B cell (primary cell): Measurements from ENCODE around the gene ATP9A. TPM values are rescaled to one million over a fixed set of nuclear protein-coding genes. Genes with fewer than 3 reads are reported as not detected.
"Not testable (repeated sequence)": the region's sequence is repeated elsewhere in the genome, so short reads cannot be mapped to it uniquely, and the experiment has no call there.

Experiments
- ATAC-seq: fragments of 200-7000 bp; cut with Tn5 transposase; one replicate; pipeline ENCODE4 v1.10.0; 2021; ENCODE audit warnings: low read depth, mild to moderate bottlenecking, moderate number of reproducible peaks, moderate library complexity
- CTCF ChIA-PET: fragments of 350-600 bp; sonication (Branson Sonifier 250); formaldehyde crosslinking; loops from one replicate; lab custom pipeline; 2021; ENCODE audit warnings: antibody characterized with exemption, inconsistent platforms; lab: Charles Lee
- POLR2A ChIA-PET: fragments of 350-600 bp; sonication (Branson Sonifier 250); formaldehyde crosslinking; loops from one replicate; lab custom pipeline; 2021; ENCODE audit warnings: antibody characterized with exemption; lab: Charles Lee
- DNase-seq: peaks from one replicate; pipeline ENCODE4 v3.0.0; 2013
- H2AFZ ChIP-seq: 2 replicates; pipeline ENCODE4 v1.6.1; 2012; ENCODE audit warnings: mild to moderate bottlenecking, low read depth, low read length; ENCODE audit not compliant: insufficient read depth, poor library complexity, severe bottlenecking
- H3K27ac ChIP-seq, 2 donors: 1 replicate in 1 of 2; 2 replicates in 1 of 2; pipeline ENCODE4 v1.5.1; 2012 to 2013; ENCODE audit warnings: low read length in 2 of 2, mild to moderate bottlenecking in 2 of 2, moderate library complexity in 1 of 2
- H3K27me3 ChIP-seq, 4 experiments: fragments of 200-600 bp in 1 of 4; sonication (generic) in 1 of 4; replicated peaks in 1 of 4; 1 replicate in 2 of 4; 2 replicates in 2 of 4; pipeline versions ENCODE4 v1.6.1 to v1.7.0; 2013 to 2016; ENCODE audit warnings: low read length in 3 of 4, mild to moderate bottlenecking in 2 of 4, mixed read lengths in 1 of 4, moderate library complexity in 1 of 4; ENCODE audit not compliant: insufficient read depth in 4 of 4, control insufficient read depth in 3 of 4; ENCODE audit errors: control extremely low read depth in 1 of 4
- H3K36me3 ChIP-seq, 2 experiments: replicated peaks in 1 of 2; 1 replicate in 1 of 2; 2 replicates in 1 of 2; pipeline versions ENCODE4 v1.6.1 to v1.7.1; 2013; ENCODE audit warnings: low read length in 1 of 2; ENCODE audit not compliant: insufficient read depth in 2 of 2, control insufficient read depth in 1 of 2; ENCODE audit errors: control extremely low read depth in 1 of 2, extremely low read depth in 1 of 2
- H3K4me1 ChIP-seq, 2 donors: fragments of 200-600 bp in 1 of 2; sonication (generic) in 1 of 2; 1 replicate in 1 of 2; 2 replicates in 1 of 2; pipeline versions ENCODE4 v1.5.1 to v1.6.1; 2013 to 2017; ENCODE audit warnings: low read length in 2 of 2; ENCODE audit not compliant: control insufficient read depth in 2 of 2, insufficient read depth in 2 of 2
- H3K4me2 ChIP-seq: replicated peaks from 2 replicates; pipeline ENCODE3; 2012; ENCODE audit warnings: mild to moderate bottlenecking, low read depth, low read length; ENCODE audit not compliant: poor library complexity, severe bottlenecking
- H3K4me3 ChIP-seq, 5 experiments: fragments of 200-600 bp in 1 of 5; sonication (generic) in 1 of 5; 1 replicate in 3 of 5; 2 replicates in 2 of 5; pipeline versions ENCODE4 v1.5.1 to v1.7.0; 2011 to 2016; ENCODE audit warnings: low read length in 4 of 5, mild to moderate bottlenecking in 4 of 5, low read depth in 2 of 5, control low read depth in 1 of 5, moderate library complexity in 1 of 5; ENCODE audit not compliant: insufficient read depth in 1 of 5; ENCODE audit errors: control extremely low read depth in 1 of 5, extremely low read depth in 1 of 5
- H3K79me2 ChIP-seq: fragments of 200-600 bp; sonication (generic); one replicate; pipeline ENCODE4 v1.6.0; 2016; ENCODE audit warnings: low read length; ENCODE audit not compliant: control insufficient read depth, insufficient read depth
- H3K9ac ChIP-seq: fragments of 200-600 bp; sonication (generic); 2 replicates; pipeline ENCODE4 v1.6.1; 2017; ENCODE audit warnings: mild to moderate bottlenecking, low read length, moderate library complexity
- H3K9me3 ChIP-seq, 3 donors: one replicate each; pipeline versions ENCODE4 v1.6.1 to v1.7.1; 2013; ENCODE audit warnings: low read length in 2 of 3; ENCODE audit not compliant: control insufficient read depth in 2 of 3, insufficient read depth in 1 of 3; ENCODE audit errors: control extremely low read depth in 1 of 3
- H4K20me1 ChIP-seq: 2 replicates; pipeline ENCODE4 v1.6.0; 2012; ENCODE audit warnings: mild to moderate bottlenecking, low read length; ENCODE audit not compliant: insufficient read depth, control insufficient read depth, poor library complexity, severe bottlenecking
- H3K27ac Mint-ChIP-seq: one replicate; pipeline ENCODE4 v1.8.0; 2021; ENCODE audit warnings: mixed read lengths
- H3K27me3 Mint-ChIP-seq: one replicate; pipeline ENCODE4 v1.8.0; 2021; ENCODE audit warnings: mixed read lengths
- H3K4me1 Mint-ChIP-seq: one replicate; pipeline ENCODE4 v1.8.0; 2021; ENCODE audit warnings: mixed read lengths
- H3K4me3 Mint-ChIP-seq: one replicate; pipeline ENCODE4 v1.8.0; 2021; ENCODE audit warnings: mixed read lengths
- H3K9me3 Mint-ChIP-seq: one replicate; pipeline ENCODE4 v1.8.0; 2022; ENCODE audit warnings: mixed read lengths; ENCODE audit not compliant: insufficient read depth
- EZH2 ChIP-seq: IDR thresholded peaks from 2 replicates; pipeline ENCODE4 v1.6.1; 2012; ENCODE audit warnings: borderline replicate concordance, low read depth, mild to moderate bottlenecking, moderate library complexity, low read length; ENCODE audit not compliant: insufficient read depth, poor library complexity, severe bottlenecking
- WGBS: methylation state at CpG from one replicate; pipeline ENCODE4 v1.1.5; 2013; ENCODE audit warnings: missing lambda C conversion rate; ENCODE audit not compliant: insufficient coverage; 5-methylcytosine and 5-hydroxymethylcytosine counted together
- intact Hi-C: fragments of 100-400 bp; cut with micrococcal nuclease; formaldehyde crosslinking; loops from one replicate; pipeline ENCODE4 v1.10.0; 2022
- polyA plus RNA-seq: library from polyadenylated mRNA; depleted of rRNA; stranded (reverse); fragments of >200 nt; gene quantifications from 2 replicates; pipeline ENCODE4 v1.2.3, GENCODE V29; 2012
- total RNA-seq, 2 donors: library from RNA; stranded (reverse); fragments of 120-200 nt in 1 of 2; gene quantifications; 1 replicate in 1 of 2; 2 replicates in 1 of 2; pipeline versions ENCODE4 v1.2.3 to v1.2.4, GENCODE V29; 2013 to 2022
- TF ChIP-seq, protein P1 (sequence below): fragments of 200-600 bp; IDR thresholded peaks from one replicate; pipeline ENCODE4 v1.8.0; 2022; ENCODE audit warnings: antibody characterized with exemption, mild to moderate bottlenecking

The ATP9A gene
- total and polyA plus RNA-seq, 2 donors (not counting 1 experiment from before 2014, with no cell fraction given), result 0.13 to 0.22 TPM

- POLR2A ChIA-PET, result no interaction called here
- Histone ChIP-seq H4K20me1 (no peaks in the 10 kb centered on the region), H3K4me2 (no peak overlapping the region), H3K27me3 (no peaks in the 10 kb centered on the region), H3K27ac (no peak overlapping the region), H3K79me2 (no peaks in the 10 kb centered on the region), H2AFZ (no peak overlapping the region), H3K4me3 (no peak overlapping the region), H3K36me3 (no peaks in the 10 kb centered on the region), H3K9ac (no peak overlapping the region), H3K9me3 (no peaks in the 10 kb centered on the region), H3K4me1 (no peaks in the 10 kb centered on the region)
- no peaks in the 10 kb centered on the region for H3K27me3 Mint-ChIP-seq
- intact Hi-C loops, result no loop called here
- H3K27ac Mint-ChIP-seq, result no peak overlapping the region
- 91% methylated on average over 10 of the region's 10 CpGs for WGBS
- ATAC-seq (no peak), DNase-seq (no peak)
- no peaks in the 10 kb centered on the region for H3K9me3 Mint-ChIP-seq
- CTCF ChIA-PET, result no interaction called here
- H3K4me3 Mint-ChIP-seq, result no peak overlapping the region
- TF ChIP-seq EZH2, result no peak
- TF ChIP-seq, protein P1, sequence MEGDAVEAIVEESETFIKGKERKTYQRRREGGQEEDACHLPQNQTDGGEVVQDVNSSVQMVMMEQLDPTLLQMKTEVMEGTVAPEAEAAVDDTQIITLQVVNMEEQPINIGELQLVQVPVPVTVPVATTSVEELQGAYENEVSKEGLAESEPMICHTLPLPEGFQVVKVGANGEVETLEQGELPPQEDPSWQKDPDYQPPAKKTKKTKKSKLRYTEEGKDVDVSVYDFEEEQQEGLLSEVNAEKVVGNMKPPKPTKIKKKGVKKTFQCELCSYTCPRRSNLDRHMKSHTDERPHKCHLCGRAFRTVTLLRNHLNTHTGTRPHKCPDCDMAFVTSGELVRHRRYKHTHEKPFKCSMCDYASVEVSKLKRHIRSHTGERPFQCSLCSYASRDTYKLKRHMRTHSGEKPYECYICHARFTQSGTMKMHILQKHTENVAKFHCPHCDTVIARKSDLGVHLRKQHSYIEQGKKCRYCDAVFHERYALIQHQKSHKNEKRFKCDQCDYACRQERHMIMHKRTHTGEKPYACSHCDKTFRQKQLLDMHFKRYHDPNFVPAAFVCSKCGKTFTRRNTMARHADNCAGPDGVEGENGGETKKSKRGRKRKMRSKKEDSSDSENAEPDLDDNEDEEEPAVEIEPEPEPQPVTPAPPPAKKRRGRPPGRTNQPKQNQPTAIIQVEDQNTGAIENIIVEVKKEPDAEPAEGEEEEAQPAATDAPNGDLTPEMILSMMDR, result no peak
- no peaks in the 10 kb centered on the region for H3K4me1 Mint-ChIP-seq
Observed at GRCh38 chr20:51757226-51757625, 11.0 kb downstream of the ATP9A start.

DNA sequence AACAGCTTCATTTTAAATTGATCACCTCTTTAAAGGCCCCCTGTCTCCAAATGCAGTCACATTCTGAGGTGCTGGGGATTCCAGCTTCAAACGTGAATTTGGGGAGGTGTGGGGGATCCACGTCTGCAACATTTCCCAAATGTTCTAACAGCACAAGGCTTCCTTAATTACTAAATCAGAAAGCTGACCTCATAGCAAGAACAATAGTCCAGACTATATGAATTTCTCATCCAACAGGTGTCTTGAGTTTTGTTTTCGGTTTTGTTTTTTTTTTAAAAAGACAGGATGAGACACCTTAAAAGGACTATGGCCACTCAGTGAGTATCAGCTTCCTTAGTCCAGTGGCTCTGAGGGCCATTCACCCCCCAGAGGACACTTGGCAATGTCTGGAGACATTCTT is 11.5 kb downstream of the ATP9A start:
- intact Hi-C loops, result no loop called here
- Histone ChIP-seq H3K27ac (no peak overlapping the region), H3K4me1 (no peaks in the 10 kb centered on the region), H4K20me1 (no peaks in the 10 kb centered on the region), H2AFZ (no peak overlapping the region), H3K27me3 (no peaks in the 10 kb centered on the region), H3K79me2 (no peaks in the 10 kb centered on the region), H3K9ac (no peak overlapping the region), H3K36me3 (no peaks in the 10 kb centered on the region), H3K9me3 (no peaks in the 10 kb centered on the region), H3K4me3 (no peak overlapping the region), H3K4me2 (no peak overlapping the region)
- ATAC-seq (no peak), DNase-seq (no peak)
- POLR2A ChIA-PET, result no interaction called here
- Mint-ChIP-seq H3K4me3 (no peak overlapping the region), H3K27ac (no peak overlapping the region), H3K27me3 (no peaks in the 10 kb centered on the region), H3K9me3 (no peaks in the 10 kb centered on the region), H3K4me1 (no peaks in the 10 kb centered on the region)
- CTCF ChIA-PET, result no interaction called here
- 88% methylated on average over 1 of the region's 3 CpGs for WGBS
- TF ChIP-seq, protein P1, result no peak
- no peak for TF ChIP-seq EZH2

GRCh38 chr20:51753220-51753619 is 15.0 kb downstream of the ATP9A start:
- H3K4me3 ChIP-seq, intact Hi-C loops, H3K27ac Mint-ChIP-seq, H2AFZ ChIP-seq, H3K9ac ChIP-seq, H3K9me3 Mint-ChIP-seq, H3K27me3 ChIP-seq, H3K79me2 ChIP-seq, H3K4me1 ChIP-seq, H3K27me3 Mint-ChIP-seq, H3K36me3 ChIP-seq, H4K20me1 ChIP-seq, H3K4me3 Mint-ChIP-seq, DNase-seq, H3K4me2 ChIP-seq, POLR2A ChIA-PET, H3K9me3 ChIP-seq, H3K27ac ChIP-seq, H3K4me1 Mint-ChIP-seq, ATAC-seq, CTCF ChIA-PET: not testable (repeated sequence)
- WGBS, result no CpG with 5 or more reads among the region's 8 CpGs
